ENCODE results near the gene CFAP161. TPM values are rescaled to one million over a fixed set of nuclear protein-coding genes. Genes with fewer than 3 reads are reported as not detected.

The CFAP161 gene, protein sequence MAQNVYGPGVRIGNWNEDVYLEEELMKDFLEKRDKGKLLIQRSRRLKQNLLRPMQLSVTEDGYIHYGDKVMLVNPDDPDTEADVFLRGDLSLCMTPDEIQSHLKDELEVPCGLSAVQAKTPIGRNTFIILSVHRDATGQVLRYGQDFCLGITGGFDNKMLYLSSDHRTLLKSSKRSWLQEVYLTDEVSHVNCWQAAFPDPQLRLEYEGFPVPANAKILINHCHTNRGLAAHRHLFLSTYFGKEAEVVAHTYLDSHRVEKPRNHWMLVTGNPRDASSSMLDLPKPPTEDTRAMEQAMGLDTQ
- 1 to 10 TPM in 1 of 4 donors, under 1 TPM in 1, not detected in 2; 0.48 to 1.1 TPM for total RNA-seq

DNA sequence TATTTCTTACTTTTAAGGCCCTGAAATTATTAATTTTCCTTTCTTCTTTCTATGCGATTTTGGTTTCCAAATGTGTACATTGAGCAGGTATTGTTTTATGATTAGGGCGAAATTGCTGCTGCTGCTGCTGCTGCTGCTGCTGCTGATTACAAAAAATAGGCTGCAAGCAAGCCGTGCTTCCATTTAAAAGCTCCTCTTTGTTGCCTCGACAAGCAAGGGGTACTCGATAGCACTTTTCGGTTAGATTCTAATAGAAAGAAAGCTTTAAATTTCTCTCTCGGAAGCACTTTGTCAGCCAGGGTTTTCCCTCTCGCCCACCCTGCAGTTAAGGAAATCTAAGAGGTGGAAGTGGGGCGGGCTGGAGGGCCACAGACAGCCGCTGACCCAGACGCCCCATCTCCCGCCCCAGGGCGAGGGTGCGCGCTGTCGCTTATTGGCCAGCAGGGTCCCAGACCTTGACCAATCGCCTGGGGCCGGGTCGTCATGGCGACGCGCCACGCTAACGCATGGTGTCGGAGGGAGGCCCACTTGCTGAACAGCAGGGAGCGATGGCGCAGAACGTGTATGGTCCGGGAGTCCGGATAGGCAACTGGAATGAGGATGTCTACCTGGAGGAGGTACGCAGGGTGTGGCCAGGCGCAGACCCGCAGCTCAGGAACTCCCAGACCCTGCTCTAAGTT lies at the start of gene CFAP161:
Gene CFAP161 (plus strand): TSS at position 489 of the 680 bp plus-strand sequence. CDS start 60 bp downstream, at position 549.
- TF ChIP-seq, protein P1, sequence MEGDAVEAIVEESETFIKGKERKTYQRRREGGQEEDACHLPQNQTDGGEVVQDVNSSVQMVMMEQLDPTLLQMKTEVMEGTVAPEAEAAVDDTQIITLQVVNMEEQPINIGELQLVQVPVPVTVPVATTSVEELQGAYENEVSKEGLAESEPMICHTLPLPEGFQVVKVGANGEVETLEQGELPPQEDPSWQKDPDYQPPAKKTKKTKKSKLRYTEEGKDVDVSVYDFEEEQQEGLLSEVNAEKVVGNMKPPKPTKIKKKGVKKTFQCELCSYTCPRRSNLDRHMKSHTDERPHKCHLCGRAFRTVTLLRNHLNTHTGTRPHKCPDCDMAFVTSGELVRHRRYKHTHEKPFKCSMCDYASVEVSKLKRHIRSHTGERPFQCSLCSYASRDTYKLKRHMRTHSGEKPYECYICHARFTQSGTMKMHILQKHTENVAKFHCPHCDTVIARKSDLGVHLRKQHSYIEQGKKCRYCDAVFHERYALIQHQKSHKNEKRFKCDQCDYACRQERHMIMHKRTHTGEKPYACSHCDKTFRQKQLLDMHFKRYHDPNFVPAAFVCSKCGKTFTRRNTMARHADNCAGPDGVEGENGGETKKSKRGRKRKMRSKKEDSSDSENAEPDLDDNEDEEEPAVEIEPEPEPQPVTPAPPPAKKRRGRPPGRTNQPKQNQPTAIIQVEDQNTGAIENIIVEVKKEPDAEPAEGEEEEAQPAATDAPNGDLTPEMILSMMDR (IDR thresholded peaks at IDR 0.05): no peak
- peak; percentile 55 for DNase-seq (ENCODE audit: low spot score)

DNA sequence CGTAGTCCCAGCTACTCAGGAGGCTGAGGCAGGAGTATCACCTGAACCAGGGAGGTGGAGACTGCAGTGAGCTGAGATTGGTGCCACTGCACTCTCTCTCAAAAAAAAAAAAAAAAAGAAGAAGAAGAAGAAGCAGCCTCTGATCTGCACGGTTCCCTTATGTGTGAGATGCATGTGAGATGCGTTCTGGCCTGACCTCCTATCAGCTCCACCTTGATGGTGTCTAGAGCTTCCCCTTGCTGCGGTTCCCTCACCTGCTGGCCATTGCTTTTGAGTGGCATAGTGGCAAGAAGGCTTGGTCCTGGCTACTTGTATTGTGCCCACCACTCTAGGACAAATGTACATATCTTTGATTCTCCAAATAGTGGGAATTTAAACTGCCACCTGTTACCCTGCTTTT lies 49.4 kb upstream of the CFAP161 start:
- no peak for DNase-seq (ENCODE audit: low spot score)
- ATAC-seq (ENCODE audit: low FRiP score): no peak
- TF ChIP-seq, protein P1 (IDR thresholded peaks at IDR 0.05): no peak

More for the DNA sequence above, at the start of gene CFAP161:
- peak; percentile 93 for ATAC-seq (ENCODE audit: low FRiP score)

DNA sequence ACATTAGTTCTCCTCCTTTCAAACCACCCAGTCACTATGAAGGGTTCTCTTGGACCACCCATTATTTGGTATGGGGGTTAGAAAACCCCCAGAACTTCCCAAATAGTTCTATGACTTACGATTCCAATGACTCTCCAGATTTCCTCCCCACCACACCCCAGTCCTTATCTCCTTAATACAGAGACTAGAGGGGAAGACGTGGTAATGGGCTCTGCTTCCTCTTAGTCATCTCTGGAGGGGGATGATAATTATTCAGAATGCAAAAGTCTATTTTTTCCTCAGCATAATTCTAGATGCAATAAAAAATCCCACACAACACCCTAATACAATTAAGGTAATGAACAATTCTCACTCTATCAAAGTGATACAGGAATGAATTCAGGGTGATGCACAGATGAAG lies 48.9 kb upstream of the CFAP161 start:
- TF ChIP-seq, protein P1 (IDR thresholded peaks at IDR 0.05): no peak
- DNase-seq (ENCODE audit: low spot score) (no peak), ATAC-seq (ENCODE audit: low FRiP score) (no peak)

DNA sequence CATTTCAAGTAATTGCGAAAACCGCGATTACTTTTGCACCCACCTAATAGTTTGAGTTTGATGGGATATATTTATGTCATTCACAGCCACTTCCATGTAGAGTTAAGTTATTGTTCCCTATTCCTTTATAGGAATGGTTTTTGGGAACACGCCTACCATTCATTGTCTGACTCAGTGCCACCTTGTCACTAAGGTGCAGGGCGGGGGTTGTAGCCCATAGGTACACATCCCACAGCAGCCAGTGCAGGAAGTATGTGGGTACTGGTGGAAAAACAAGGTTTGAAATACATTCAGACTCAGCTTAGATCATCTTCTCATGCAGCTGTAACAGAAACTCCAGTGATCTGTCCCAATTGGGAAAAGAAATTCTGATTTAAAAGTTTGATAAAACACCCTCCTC lies 48.2 kb upstream of the CFAP161 start:
- ATAC-seq (ENCODE audit: low FRiP score) (no peak), DNase-seq (ENCODE audit: low spot score) (no peak)
- TF ChIP-seq, protein P1 (IDR thresholded peaks at IDR 0.05): no peak

- TF ChIP-seq, protein P1 (IDR thresholded peaks at IDR 0.05): no peak
- no peak for DNase-seq (ENCODE audit: low spot score)
- no peak for ATAC-seq (ENCODE audit: low FRiP score)
These were observed 47.0 kb upstream of the CFAP161 start for GRCh38 chr15:81087066-81087465.

DNA sequence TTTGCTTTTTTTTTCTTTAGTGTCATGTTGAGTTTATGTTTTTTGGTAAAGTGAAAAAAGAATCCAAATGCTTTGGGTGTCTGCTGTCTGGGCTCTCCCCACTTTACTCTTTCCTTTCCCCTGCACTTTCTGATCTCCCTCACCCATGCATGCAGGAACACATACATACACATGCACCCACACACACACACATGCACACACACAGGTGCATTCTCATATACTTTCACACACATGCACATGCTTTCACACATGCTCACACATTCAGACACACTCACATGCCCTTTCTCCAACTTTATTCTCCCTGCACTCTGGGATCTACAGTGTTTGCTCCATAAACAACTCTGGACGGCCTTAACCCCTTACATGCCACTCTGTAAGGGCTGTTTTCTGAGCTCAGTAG lies 46.4 kb upstream of the CFAP161 start:
- ATAC-seq (ENCODE audit: low FRiP score): no peak
- no peak for DNase-seq (ENCODE audit: low spot score)
- TF ChIP-seq, protein P1 (IDR thresholded peaks at IDR 0.05): no peak

All from omental fat pad (tissue), 4 donors.